HCT116 (cell line): ENCODE measurements around the gene LAGE3. TPM values are rescaled to one million over a fixed set of nuclear protein-coding genes. Genes with fewer than 3 reads are reported as not detected.

Experiments
- ATAC-seq: fragments of 200-7000 bp; cut with Tn5 transposase; 2 replicates; pipeline ENCODE4 v1.9.1; 2020; ENCODE audit warnings: mild to moderate bottlenecking, moderate library complexity
- BruUV-seq: library from RNA; stranded (reverse); fragments of 400-500 nt; replicated peaks from 2 replicates; lab custom pipeline; 2021; lab: Mats Ljungman, UMichigan
- CTCF ChIA-PET: fragments of 300-600 bp; sonication (Branson Sonifier 250); formaldehyde crosslinking; loops from one replicate; lab custom pipeline; 2021; ENCODE audit warnings: antibody characterized with exemption; lab: Charles Lee
- POLR2A ChIA-PET: fragments of 300-600, 350-600 bp; sonication (Branson Sonifier 250); formaldehyde crosslinking; loops from one replicate; lab custom pipeline; 2021; ENCODE audit warnings: antibody characterized with exemption; lab: Charles Lee
- RAD21 ChIA-PET, 2 experiments: fragments of 300-600 bp; sonication (Branson Sonifier 250); formaldehyde crosslinking; loops; one replicate each; lab custom pipeline; 2023; ENCODE audit warnings: low total read pairs in 2 of 2; ENCODE audit not compliant: uncharacterized antibody in 2 of 2, unreplicated experiment in 2 of 2, low non-redundant PET in 1 of 2; lab: Charles Lee
- DNase-seq: peaks from one replicate; pipeline ENCODE4 v3.0.0-alpha.2; 2010; ENCODE audit warnings: low read depth, low spot score
- H2AFZ ChIP-seq: fragments of 200-600 bp; shearing (Covaris generic), sonication (generic); 2 replicates; pipeline ENCODE4 v1.6.1; 2017; ENCODE audit warnings: low read depth, mixed run types, mixed read lengths, antibody characterized with exemption, low read length; ENCODE audit not compliant: poor library complexity, severe bottlenecking
- H3K27ac ChIP-seq: 2 replicates; pipeline ENCODE4 v1.5.1; 2012; ENCODE audit warnings: low read depth, low read length
- H3K27me3 ChIP-seq: fragments of 200-600 bp; sonication (generic); 2 replicates; pipeline ENCODE4 v1.6.1; 2016; ENCODE audit warnings: mixed run types, low read length, mixed read lengths; ENCODE audit not compliant: insufficient read depth
- H3K36me3 ChIP-seq, 2 experiments: fragments of 200-500 bp in 1 of 2; fragments of 200-600 bp in 1 of 2; sonication (Bioruptor generic) in 1 of 2; sonication (generic) in 1 of 2; 2 replicates each; pipeline versions ENCODE4 v1.5.1 to v1.6.1; 2014 to 2016; ENCODE audit warnings: low read length in 2 of 2, inconsistent platforms in 1 of 2, mixed read lengths in 1 of 2, mixed run types in 1 of 2; ENCODE audit not compliant: insufficient read depth in 2 of 2, control insufficient read depth in 1 of 2
- H3K4me1 ChIP-seq, 2 experiments: fragments of 200-600 bp in 1 of 2; sonication (generic) in 1 of 2; 2 replicates each; pipeline versions ENCODE4 v1.5.1 to v1.6.1; 2012 to 2017; ENCODE audit warnings: low read length in 2 of 2, inconsistent platforms in 1 of 2, mild to moderate bottlenecking in 1 of 2, mixed read lengths in 1 of 2, mixed run types in 1 of 2, moderate library complexity in 1 of 2; ENCODE audit not compliant: insufficient read depth in 2 of 2, control insufficient read depth in 1 of 2
- H3K4me2 ChIP-seq: fragments of 200-600 bp; sonication (generic); 2 replicates; pipeline ENCODE4 v1.6.1; 2017; ENCODE audit warnings: mixed run types, low read length, mixed read lengths
- H3K4me3 ChIP-seq, 2 experiments: fragments of 200-600 bp in 1 of 2; sonication (generic) in 1 of 2; replicated peaks in 1 of 2; 2 replicates each; pipeline ENCODE4 v1.5.1; 2011 to 2016; ENCODE audit warnings: low read length in 2 of 2, control low read depth in 1 of 2, low read depth in 1 of 2, mild to moderate bottlenecking in 1 of 2, mixed read lengths in 1 of 2, mixed run types in 1 of 2
- H3K79me2 ChIP-seq: fragments of 200-600 bp; sonication (generic); 2 replicates; pipeline ENCODE4 v1.6.1; 2017; ENCODE audit warnings: mild to moderate bottlenecking, mixed run types, low read length, moderate library complexity, mixed read lengths; ENCODE audit not compliant: insufficient read depth
- H3K9ac ChIP-seq: fragments of 200-600 bp; sonication (generic); 2 replicates; pipeline ENCODE4 v1.6.1; 2016; ENCODE audit warnings: low read length, mixed read lengths
- H3K9me2 ChIP-seq: fragments of 200-600 bp; sonication (generic), shearing (Covaris generic); 2 replicates; pipeline ENCODE4 v1.6.1; 2017; ENCODE audit warnings: mixed run types, mild to moderate bottlenecking, moderate library complexity; ENCODE audit not compliant: insufficient read depth
- H3K9me3 ChIP-seq, 2 experiments: fragments of 200-500 bp in 1 of 2; fragments of 200-600 bp in 1 of 2; sonication (Bioruptor generic) in 1 of 2; sonication (generic) in 1 of 2; 2 replicates each; pipeline ENCODE4 v1.6.1; 2014 to 2017; ENCODE audit warnings: low read length in 2 of 2, mixed read lengths in 2 of 2, inconsistent platforms in 1 of 2, low read depth in 1 of 2, mild to moderate bottlenecking in 1 of 2, mixed run types in 1 of 2, moderate library complexity in 1 of 2; ENCODE audit not compliant: control insufficient read depth in 1 of 2, insufficient read depth in 1 of 2
- H4K20me1 ChIP-seq: fragments of 200-600 bp; sonication (generic), shearing (Covaris generic); 2 replicates; pipeline ENCODE4 v1.6.1; 2017; ENCODE audit warnings: mixed run types, mild to moderate bottlenecking, moderate library complexity; ENCODE audit not compliant: insufficient read depth
- CBX3 ChIP-seq: IDR thresholded peaks from 2 replicates; pipeline ENCODE4 v1.6.1; 2012; ENCODE audit warnings: low read depth
- CEBPB ChIP-seq: IDR thresholded peaks from 2 replicates; pipeline ENCODE4 v1.6.1; 2012; ENCODE audit warnings: low read depth
- EGR1 ChIP-seq: IDR thresholded peaks from 2 replicates; pipeline ENCODE4 v1.6.1; 2012; ENCODE audit warnings: low read depth
- EZH2 ChIP-seq: fragments of 200-600 bp; sonication (generic); IDR thresholded peaks from 2 replicates; pipeline ENCODE4 v1.6.1; 2017; ENCODE audit warnings: antibody characterized with exemption, mixed run types
- EZH2phosphoT487 ChIP-seq: fragments of 200-600 bp; IDR thresholded peaks from 2 replicates; pipeline ENCODE4 v1.6.1; 2018; ENCODE audit warnings: antibody characterized with exemption, borderline replicate concordance
- JUND ChIP-seq: IDR thresholded peaks from 2 replicates; pipeline ENCODE4 v1.6.1; 2012
- POLR2A ChIP-seq: IDR thresholded peaks from 2 replicates; pipeline ENCODE4 v1.7.0; 2011; ENCODE audit warnings: borderline replicate concordance; ENCODE audit not compliant: insufficient read depth, insufficient read length; ENCODE audit errors: extremely low read depth
- RAD21 ChIP-seq: IDR thresholded peaks from 2 replicates; pipeline ENCODE4 v1.6.1; 2012; ENCODE audit warnings: low read depth, mild to moderate bottlenecking
- SIN3A ChIP-seq: IDR thresholded peaks from 2 replicates; pipeline ENCODE4 v1.6.1; 2012; ENCODE audit warnings: low read depth
- TCF7L2 ChIP-seq: IDR thresholded peaks from 2 replicates; pipeline ENCODE4 v1.7.0; 2011; ENCODE audit warnings: borderline replicate concordance, inconsistent platforms; ENCODE audit not compliant: insufficient read depth, insufficient read length; ENCODE audit errors: extremely low read depth
- ZBTB33 ChIP-seq: IDR thresholded peaks from 2 replicates; pipeline ENCODE4 v1.6.1; 2011; ENCODE audit warnings: mild to moderate bottlenecking, low read length, moderate library complexity; ENCODE audit not compliant: insufficient replicate concordance; ENCODE audit errors: extremely low read depth
- ZNF274 ChIP-seq: fragments of 200-500 bp; sonication (Bioruptor generic); IDR thresholded peaks from 2 replicates; pipeline ENCODE4 v1.6.1; 2014; ENCODE audit warnings: mild to moderate bottlenecking, low read depth, low read length, inconsistent platforms
- intact Hi-C: fragments of 100-400 bp; cut with micrococcal nuclease; formaldehyde crosslinking; loops from 2 replicates; pipeline ENCODE4 v1.10.0; 2022
- total RNA-seq: library from RNA; stranded (reverse); gene quantifications from one replicate; pipeline ENCODE4 v1.2.1, GENCODE V29; 2021; ENCODE audit not compliant: unreplicated experiment
- TF ChIP-seq, protein P1 (sequence below): IDR thresholded peaks from 2 replicates; pipeline ENCODE4 v1.6.1; 2012
- TF ChIP-seq, protein P2 (sequence below), 3 experiments: fragments of 200-600 bp in 1 of 3; sonication (generic) in 1 of 3; IDR thresholded peaks in 2 of 3; conservative IDR thresholded peaks in 1 of 3; 2 replicates each; pipeline ENCODE4 v1.5.1; 2012 to 2017; ENCODE audit warnings: low read depth in 2 of 3, low read length in 2 of 3, antibody characterized with exemption in 1 of 3, borderline replicate concordance in 1 of 3, control low read depth in 1 of 3, mild to moderate bottlenecking in 1 of 3, mixed read lengths in 1 of 3, mixed run types in 1 of 3, moderate library complexity in 1 of 3; ENCODE audit not compliant: insufficient read depth in 1 of 3
- TF ChIP-seq, protein P3 (sequence below): IDR thresholded peaks from 2 replicates; pipeline ENCODE4 v1.6.1; 2012

LAGE3 gene
- total RNA-seq, 1 experiment from 2014 or later, result 42.8 TPM

GRCh38 chrX:154513716-154514115, 34.6 kb upstream of the LAGE3 start:
- Histone ChIP-seq H3K4me2 (no peak overlapping the region), H3K27me3 (no peaks in the 10 kb centered on the region), H3K9ac (no peak overlapping the region), H3K36me3 (no peaks in the 10 kb centered on the region), H4K20me1 (no peaks in the 10 kb centered on the region), H3K79me2 (no peaks in the 10 kb centered on the region), H3K4me3 (no peak overlapping the region), H3K9me2 (no peaks in the 10 kb centered on the region), H3K27ac (no peak overlapping the region), H3K9me3 (no peaks in the 10 kb centered on the region), H2AFZ (no peak overlapping the region), H3K4me1 (peaks cover 5 to 10% of the 10 kb centered on the region in 2 experiments; a peak in 3 of 4 replicates)
- ChIA-PET CTCF (no interaction called here), POLR2A (no interaction called here), RAD21 (no interaction called here)
- DNase-seq (no peak), ATAC-seq (no peak)
- no TSS peak for BruUV-seq
- TF ChIP-seq ZNF274 (no peak), CBX3 (no peak), EZH2phosphoT487 (no peak), EZH2 (no peak), EGR1 (no peak), JUND (no peak), TCF7L2 (no peak), SIN3A (no peak), CEBPB (no peak), ZBTB33 (no peak), RAD21 (no peak), POLR2A (no peak)
- TF ChIP-seq, protein P1, sequence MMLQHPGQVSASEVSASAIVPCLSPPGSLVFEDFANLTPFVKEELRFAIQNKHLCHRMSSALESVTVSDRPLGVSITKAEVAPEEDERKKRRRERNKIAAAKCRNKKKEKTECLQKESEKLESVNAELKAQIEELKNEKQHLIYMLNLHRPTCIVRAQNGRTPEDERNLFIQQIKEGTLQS, result no peak
- TF ChIP-seq, protein P2, sequence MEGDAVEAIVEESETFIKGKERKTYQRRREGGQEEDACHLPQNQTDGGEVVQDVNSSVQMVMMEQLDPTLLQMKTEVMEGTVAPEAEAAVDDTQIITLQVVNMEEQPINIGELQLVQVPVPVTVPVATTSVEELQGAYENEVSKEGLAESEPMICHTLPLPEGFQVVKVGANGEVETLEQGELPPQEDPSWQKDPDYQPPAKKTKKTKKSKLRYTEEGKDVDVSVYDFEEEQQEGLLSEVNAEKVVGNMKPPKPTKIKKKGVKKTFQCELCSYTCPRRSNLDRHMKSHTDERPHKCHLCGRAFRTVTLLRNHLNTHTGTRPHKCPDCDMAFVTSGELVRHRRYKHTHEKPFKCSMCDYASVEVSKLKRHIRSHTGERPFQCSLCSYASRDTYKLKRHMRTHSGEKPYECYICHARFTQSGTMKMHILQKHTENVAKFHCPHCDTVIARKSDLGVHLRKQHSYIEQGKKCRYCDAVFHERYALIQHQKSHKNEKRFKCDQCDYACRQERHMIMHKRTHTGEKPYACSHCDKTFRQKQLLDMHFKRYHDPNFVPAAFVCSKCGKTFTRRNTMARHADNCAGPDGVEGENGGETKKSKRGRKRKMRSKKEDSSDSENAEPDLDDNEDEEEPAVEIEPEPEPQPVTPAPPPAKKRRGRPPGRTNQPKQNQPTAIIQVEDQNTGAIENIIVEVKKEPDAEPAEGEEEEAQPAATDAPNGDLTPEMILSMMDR (IDR thresholded peaks at IDR 0.05 in 2 of 3, conservative IDR thresholded peaks at IDR 0.05 in 1 of 3; ENCODE audit: borderline replicate concordance in 1 of 3, insufficient read depth in 1 of 3, low read depth in 2 of 3, low read length in 2 of 3), result no peak
- TF ChIP-seq, protein P3, sequence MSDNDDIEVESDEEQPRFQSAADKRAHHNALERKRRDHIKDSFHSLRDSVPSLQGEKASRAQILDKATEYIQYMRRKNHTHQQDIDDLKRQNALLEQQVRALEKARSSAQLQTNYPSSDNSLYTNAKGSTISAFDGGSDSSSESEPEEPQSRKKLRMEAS, result no peak
- intact Hi-C loops, result no loop called here
